ENCODE measurements around the gene PCSK6.
"Not testable (repeated sequence)": the region's sequence is repeated elsewhere in the genome, so short reads cannot be mapped to it uniquely, and the experiment has no call there.

Gene PCSK6

DNA sequence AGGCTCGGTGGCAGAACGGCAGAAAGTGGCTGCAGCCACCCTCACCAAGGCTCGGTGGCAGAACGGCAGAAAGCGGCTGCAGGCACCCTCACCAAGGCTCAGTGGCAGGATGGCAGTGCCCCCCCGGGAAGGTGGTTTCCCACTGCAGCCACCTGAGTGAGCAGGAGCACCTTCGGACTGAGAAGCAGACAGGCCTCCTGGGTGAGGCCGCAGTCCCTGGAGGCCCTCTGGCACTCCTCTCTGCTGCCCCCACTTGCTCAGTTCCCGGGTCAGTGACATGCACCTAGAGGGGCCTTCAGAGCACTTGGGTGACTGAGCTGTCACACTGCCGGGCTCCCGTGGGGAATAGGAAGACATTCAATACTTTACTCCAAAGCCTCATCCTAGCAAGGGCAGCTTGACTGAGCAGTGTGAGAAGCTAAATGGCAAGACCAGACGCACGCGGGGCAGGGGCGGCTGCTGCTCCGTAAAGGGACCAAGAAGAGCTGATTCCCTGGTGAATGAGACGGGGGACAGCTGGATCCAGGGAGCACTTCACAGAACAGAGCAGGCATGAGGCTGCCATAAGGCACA lies 62.7 kb downstream of the PCSK6 start:
- Histone ChIP-seq H3K27me3 (replicated peaks; ENCODE audit: control insufficient read depth, insufficient read depth, low read length) (peaks cover 41% of the 10 kb centered on the region), H3K9me3 (ENCODE audit: control insufficient read depth, low read length) (no peaks in the 10 kb centered on the region), H3K4me1 (ENCODE audit: control insufficient read depth, insufficient read depth, low read length) (no peaks in the 10 kb centered on the region), H3K9ac (ENCODE audit: low read length) (no peak overlapping the region), H3K36me3 (ENCODE audit: control insufficient read depth, insufficient read depth, low read length, severe bottlenecking) (no peaks in the 10 kb centered on the region), H3K4me3 (ENCODE audit: low read length) (no peak overlapping the region)
- no peak for DNase-seq (ENCODE audit: low read depth)

DNA sequence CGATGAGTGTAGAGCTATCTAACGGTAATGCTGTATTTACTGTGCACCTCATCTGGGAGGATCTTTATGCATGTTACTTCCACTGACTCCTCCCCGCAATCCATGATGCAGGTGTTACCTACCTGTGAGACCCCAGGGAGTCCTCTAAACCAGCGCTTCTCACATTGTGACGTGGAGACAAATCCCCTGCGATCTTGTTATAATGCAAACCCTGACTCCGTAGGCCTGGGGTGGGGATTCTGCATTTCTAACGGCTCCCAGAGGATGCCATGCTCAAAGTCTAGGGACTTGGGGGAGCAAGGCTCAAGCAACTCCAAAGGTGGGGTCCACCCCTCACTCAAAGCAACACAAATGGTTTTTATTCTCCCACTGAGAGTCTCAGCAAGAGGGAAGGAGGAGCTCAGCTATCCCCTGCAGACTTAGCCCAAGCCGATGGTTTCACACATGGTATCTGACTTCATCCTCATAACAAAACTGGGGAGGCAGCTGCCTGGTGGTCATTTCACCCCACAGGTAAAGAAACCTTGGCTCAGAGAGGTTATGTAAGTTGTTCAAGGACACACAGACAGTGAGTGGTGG lies 63.6 kb downstream of the PCSK6 start:
- Histone ChIP-seq H3K9me3 (ENCODE audit: control insufficient read depth, low read length) (no peaks in the 10 kb centered on the region), H3K36me3 (ENCODE audit: control insufficient read depth, insufficient read depth, low read length, severe bottlenecking) (no peaks in the 10 kb centered on the region), H3K4me1 (ENCODE audit: control insufficient read depth, insufficient read depth, low read length) (no peaks in the 10 kb centered on the region), H3K27me3 (replicated peaks; ENCODE audit: control insufficient read depth, insufficient read depth, low read length) (peaks cover 35% of the 10 kb centered on the region), H3K4me3 (ENCODE audit: low read length) (no peak overlapping the region), H3K9ac (ENCODE audit: low read length) (no peak overlapping the region)
- no peak for DNase-seq (ENCODE audit: low read depth)

DNA sequence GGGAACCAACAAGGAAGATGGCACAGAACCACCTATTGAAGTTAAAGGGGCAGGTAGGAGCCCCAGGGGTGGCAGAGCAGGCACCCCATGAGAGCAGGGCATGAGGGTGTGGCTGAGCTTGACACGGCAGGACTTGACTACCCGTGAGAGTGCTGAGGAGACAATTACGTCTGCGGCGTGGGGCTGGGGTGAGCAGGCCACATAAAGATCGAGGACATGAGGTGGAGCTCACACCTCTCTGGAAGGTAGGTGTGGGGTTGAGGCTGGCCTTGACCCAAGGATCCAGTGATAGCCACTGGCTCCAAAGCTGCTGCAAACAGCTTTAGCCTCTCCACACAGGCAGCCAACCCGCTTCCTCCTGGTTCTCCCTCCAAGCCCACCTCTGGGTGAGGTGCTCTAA lies 64.5 kb downstream of the PCSK6 start:
- Histone ChIP-seq H3K27me3 (replicated peaks; ENCODE audit: control insufficient read depth, insufficient read depth, low read length) (peaks cover 35% of the 10 kb centered on the region), H3K9me3 (ENCODE audit: control insufficient read depth, low read length) (no peaks in the 10 kb centered on the region)
- no peak for DNase-seq (ENCODE audit: low read depth)

DNA sequence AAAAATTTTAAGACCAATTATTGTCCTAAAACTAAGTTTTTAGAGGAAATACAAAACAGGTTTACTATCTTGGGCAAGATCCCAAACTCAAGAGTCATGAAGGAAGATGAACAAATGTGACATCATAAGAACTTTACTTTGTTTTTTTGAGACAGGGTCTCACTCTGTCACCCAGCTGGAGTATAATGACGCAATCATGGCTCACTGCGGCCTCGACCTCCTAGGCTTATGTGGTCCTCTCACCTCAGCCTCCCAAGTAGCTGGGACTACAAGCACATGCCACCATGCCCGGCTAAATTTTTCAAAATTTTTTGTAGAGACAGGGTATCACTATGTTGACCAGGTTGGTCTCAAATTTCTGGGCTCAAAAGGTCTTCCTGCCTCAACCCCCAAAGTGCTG lies 69.3 kb downstream of the PCSK6 start:
- H3K9me3 ChIP-seq (ENCODE audit: control insufficient read depth, low read length): no peaks in the 10 kb centered on the region
- no peak overlapping the region for H3K9ac ChIP-seq (ENCODE audit: low read length)
- no peaks in the 10 kb centered on the region for H3K4me1 ChIP-seq (ENCODE audit: control insufficient read depth, insufficient read depth, low read length)
- no peaks in the 10 kb centered on the region for H3K36me3 ChIP-seq (ENCODE audit: control insufficient read depth, insufficient read depth, low read length, severe bottlenecking)
- DNase-seq (ENCODE audit: low read depth): no peak
- no peak overlapping the region for H3K4me3 ChIP-seq (ENCODE audit: low read length)
- peaks cover 9% of the 10 kb centered on the region for H3K27me3 ChIP-seq (replicated peaks; ENCODE audit: control insufficient read depth, insufficient read depth, low read length)

More for the DNA sequence above, 64.5 kb downstream of the PCSK6 start:
- no peaks in the 10 kb centered on the region for H3K36me3 ChIP-seq (ENCODE audit: control insufficient read depth, insufficient read depth, low read length, severe bottlenecking)
- no peaks in the 10 kb centered on the region for H3K4me1 ChIP-seq (ENCODE audit: control insufficient read depth, insufficient read depth, low read length)
- no peak overlapping the region for H3K9ac ChIP-seq (ENCODE audit: low read length)
- H3K4me3 ChIP-seq (ENCODE audit: low read length): no peak overlapping the region

DNA sequence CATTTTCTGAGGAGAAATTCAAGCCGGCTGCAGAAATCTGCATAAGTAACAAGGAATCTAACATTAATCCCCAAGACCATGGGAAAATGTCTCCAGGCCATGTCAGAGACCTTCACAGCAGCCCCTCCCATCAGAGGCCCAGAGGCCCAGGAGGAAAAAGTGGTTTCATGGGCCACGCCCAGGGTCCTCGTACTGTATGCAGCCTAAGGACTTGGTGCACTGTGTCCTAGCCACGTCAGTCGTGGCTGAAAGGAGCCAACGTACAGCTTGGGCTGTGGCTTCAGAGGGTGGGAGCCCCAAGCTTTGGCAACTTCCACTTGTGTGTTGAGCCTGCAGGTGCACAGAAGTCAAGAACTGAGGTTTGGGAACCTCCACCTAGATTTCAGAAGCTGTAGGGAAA lies 73.0 kb downstream of the PCSK6 start:
- H3K27me3 ChIP-seq (replicated peaks; ENCODE audit: control insufficient read depth, insufficient read depth, low read length); H3K36me3 ChIP-seq (ENCODE audit: control insufficient read depth, insufficient read depth, low read length, severe bottlenecking); H3K4me1 ChIP-seq (ENCODE audit: control insufficient read depth, insufficient read depth, low read length); H3K9me3 ChIP-seq (ENCODE audit: control insufficient read depth, low read length); H3K9ac ChIP-seq (ENCODE audit: low read length); H3K4me3 ChIP-seq (ENCODE audit: low read length); DNase-seq (ENCODE audit: low read depth): not testable (repeated sequence)

DNA sequence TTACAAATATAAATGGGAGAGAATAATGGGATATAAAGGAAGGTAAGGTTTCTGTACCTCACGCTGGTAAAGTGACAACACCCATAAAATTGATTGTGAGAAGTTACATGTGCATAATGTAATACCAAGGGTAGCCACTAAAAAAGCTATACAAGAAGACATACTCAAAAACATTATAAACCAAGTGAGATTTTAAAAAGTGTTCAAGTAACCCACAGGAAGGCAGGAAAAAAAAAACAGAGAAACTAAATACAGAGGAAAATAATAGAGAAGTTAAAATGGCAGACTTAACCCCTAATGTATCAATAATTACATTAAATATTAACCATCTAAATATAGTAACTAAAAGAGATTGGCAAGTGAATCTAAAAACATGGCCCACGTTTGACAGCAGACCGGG lies 76.3 kb downstream of the PCSK6 start:
- H3K4me1 ChIP-seq (ENCODE audit: control insufficient read depth, insufficient read depth, low read length): no peaks in the 10 kb centered on the region
- DNase-seq (ENCODE audit: low read depth): no peak
- no peak overlapping the region for H3K9ac ChIP-seq (ENCODE audit: low read length)
- peaks cover 10% of the 10 kb centered on the region for H3K27me3 ChIP-seq (replicated peaks; ENCODE audit: control insufficient read depth, insufficient read depth, low read length)
- no peaks in the 10 kb centered on the region for H3K9me3 ChIP-seq (ENCODE audit: control insufficient read depth, low read length)
- H3K4me3 ChIP-seq (ENCODE audit: low read length): no peak overlapping the region
- no peaks in the 10 kb centered on the region for H3K36me3 ChIP-seq (ENCODE audit: control insufficient read depth, insufficient read depth, low read length, severe bottlenecking)

DNA sequence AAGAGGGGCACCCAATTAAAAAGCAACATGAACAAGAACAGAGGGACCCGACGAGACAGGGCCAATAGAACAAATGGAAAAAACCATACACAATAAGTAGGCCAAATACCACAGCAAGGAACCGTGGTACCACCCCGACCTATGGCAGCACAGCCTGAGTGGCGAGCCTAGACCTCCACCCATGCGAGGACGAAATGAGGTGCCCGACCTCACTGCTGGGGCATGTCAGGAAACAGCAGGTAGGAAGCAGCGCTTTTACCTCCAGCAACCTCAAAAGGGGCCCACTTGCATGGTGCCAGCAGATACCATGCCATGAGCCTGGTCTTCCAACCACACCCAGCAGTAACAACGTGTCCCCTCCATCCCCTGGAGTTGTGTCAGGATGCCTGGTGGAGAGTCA lies 77.9 kb downstream of the PCSK6 start:
- Histone ChIP-seq H3K4me3 (ENCODE audit: low read length) (no peak overlapping the region), H3K9me3 (ENCODE audit: control insufficient read depth, low read length) (no peaks in the 10 kb centered on the region), H3K4me1 (ENCODE audit: control insufficient read depth, insufficient read depth, low read length) (no peaks in the 10 kb centered on the region), H3K27me3 (replicated peaks; ENCODE audit: control insufficient read depth, insufficient read depth, low read length) (peaks cover 15% of the 10 kb centered on the region), H3K36me3 (ENCODE audit: control insufficient read depth, insufficient read depth, low read length, severe bottlenecking) (no peaks in the 10 kb centered on the region), H3K9ac (ENCODE audit: low read length) (no peak overlapping the region)
- DNase-seq (ENCODE audit: low read depth): no peak

DNA sequence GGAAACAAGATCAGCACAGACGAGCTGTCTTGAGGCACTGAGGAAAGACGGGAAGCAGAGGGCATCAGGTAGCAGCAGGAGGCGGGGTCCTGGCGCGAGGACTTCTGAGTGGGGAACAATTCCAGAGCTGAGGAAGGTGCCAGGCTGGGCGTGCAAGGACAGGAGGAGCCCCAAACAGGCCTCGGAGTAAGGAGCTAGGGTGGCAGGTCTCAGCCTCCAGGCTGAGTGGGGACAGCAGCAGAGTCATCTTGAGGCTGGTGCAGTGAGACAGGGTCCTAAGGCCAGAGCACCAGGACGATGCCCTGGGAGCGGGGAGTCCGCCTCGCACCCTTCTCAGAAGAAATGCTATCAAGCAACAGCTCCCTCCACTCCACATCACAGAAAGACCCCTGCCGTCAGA lies 78.4 kb downstream of the PCSK6 start:
- Histone ChIP-seq H3K4me1 (ENCODE audit: control insufficient read depth, insufficient read depth, low read length) (no peaks in the 10 kb centered on the region), H3K36me3 (ENCODE audit: control insufficient read depth, insufficient read depth, low read length, severe bottlenecking) (no peaks in the 10 kb centered on the region), H3K27me3 (replicated peaks; ENCODE audit: control insufficient read depth, insufficient read depth, low read length) (peaks cover 15% of the 10 kb centered on the region), H3K4me3 (ENCODE audit: low read length) (no peak overlapping the region), H3K9ac (ENCODE audit: low read length) (no peak overlapping the region), H3K9me3 (ENCODE audit: control insufficient read depth, low read length) (no peaks in the 10 kb centered on the region)
- no peak for DNase-seq (ENCODE audit: low read depth)

DNA sequence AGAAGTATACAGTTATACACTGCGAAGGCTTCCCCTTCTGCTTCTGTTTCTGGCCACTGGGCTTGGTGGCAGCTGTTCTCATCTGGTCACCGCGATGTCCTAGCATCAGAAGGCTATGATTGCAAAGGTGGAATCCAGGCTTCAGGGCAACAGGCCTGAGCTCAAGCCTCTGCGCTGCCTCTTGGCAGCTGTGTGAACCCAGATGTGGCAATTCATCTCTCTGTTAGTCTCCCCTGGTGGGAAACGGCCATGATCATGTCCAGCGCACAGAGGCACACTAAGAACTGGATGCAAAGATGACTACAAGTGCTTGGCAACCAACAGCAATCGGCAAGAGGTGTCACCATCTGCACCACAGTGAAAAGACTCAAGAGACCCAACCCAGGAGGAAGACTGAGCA lies 78.9 kb downstream of the PCSK6 start:
- Histone ChIP-seq H3K27me3 (replicated peaks; ENCODE audit: control insufficient read depth, insufficient read depth, low read length) (peaks cover 15% of the 10 kb centered on the region), H3K36me3 (ENCODE audit: control insufficient read depth, insufficient read depth, low read length, severe bottlenecking) (no peaks in the 10 kb centered on the region), H3K9ac (ENCODE audit: low read length) (no peak overlapping the region), H3K4me3 (ENCODE audit: low read length) (no peak overlapping the region), H3K9me3 (ENCODE audit: control insufficient read depth, low read length) (no peaks in the 10 kb centered on the region), H3K4me1 (ENCODE audit: control insufficient read depth, insufficient read depth, low read length) (no peaks in the 10 kb centered on the region)
- DNase-seq (ENCODE audit: low read depth): no peak

DNA sequence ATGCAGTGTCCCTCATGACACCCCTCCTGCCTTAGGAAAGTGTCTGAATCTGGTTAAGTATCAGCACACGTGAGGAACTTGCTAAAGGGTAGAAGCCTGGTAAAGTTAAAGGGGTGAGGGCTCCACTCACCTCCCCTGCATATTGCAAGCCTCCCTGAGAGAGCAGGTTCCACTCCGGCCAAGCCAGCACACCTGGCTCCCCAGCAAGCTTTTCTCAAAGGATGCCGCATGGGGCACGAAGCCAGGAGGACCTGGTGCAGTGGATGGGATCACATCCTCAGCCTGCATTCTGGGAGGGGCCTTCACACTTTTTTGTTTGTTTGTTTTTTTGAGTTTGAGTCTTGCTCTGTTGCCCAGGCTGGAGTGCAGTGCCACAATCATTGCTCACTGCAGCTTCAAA lies 79.9 kb downstream of the PCSK6 start:
- Histone ChIP-seq H3K36me3 (ENCODE audit: control insufficient read depth, insufficient read depth, low read length, severe bottlenecking) (no peaks in the 10 kb centered on the region), H3K27me3 (replicated peaks; ENCODE audit: control insufficient read depth, insufficient read depth, low read length) (peaks cover 15% of the 10 kb centered on the region), H3K4me1 (ENCODE audit: control insufficient read depth, insufficient read depth, low read length) (no peaks in the 10 kb centered on the region), H3K9ac (ENCODE audit: low read length) (no peak overlapping the region), H3K4me3 (ENCODE audit: low read length) (no peak overlapping the region), H3K9me3 (ENCODE audit: control insufficient read depth, low read length) (no peaks in the 10 kb centered on the region)
- DNase-seq (ENCODE audit: low read depth): no peak

DNA sequence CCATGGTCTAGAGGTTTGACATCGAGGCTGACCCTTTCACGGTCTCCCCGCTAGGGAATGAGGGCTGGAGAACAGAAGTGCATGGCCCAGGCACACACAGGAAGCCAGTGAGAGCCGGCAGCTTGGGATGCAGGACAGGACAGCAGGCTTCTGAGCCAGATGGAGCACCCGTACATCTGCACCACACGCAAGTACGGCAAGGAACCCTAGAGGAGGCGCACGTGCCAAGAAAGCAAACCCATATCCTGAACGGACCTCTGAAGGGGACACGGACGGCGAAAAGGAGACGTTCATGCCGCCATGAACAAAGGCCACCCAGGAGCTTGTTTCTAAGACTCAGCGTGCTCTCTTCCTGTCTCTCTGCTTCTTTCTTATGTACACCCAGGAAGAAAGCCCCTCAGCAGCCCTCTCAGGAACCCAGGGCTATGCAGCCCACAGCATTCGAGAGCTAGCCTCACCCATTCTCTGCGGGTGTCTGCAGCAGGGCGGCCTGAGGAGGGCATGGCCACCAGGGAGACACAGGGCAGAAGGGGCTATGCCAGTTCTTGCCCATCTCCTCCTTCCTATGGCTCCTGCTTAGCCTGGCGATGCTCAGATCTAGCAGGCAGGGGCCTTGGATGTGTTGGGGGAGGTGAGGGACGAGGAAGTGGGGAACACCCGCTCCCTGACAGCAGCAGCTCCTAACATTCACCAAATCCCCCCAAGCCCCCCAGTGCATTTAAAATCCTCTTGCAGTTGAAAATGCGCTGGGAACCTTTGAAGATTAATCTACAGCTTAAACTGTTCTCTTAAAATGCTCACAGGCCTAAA lies 81.3 kb downstream of the PCSK6 start:
- H3K4me1 ChIP-seq (ENCODE audit: control insufficient read depth, insufficient read depth, low read length): no peaks in the 10 kb centered on the region
- H3K9me3 ChIP-seq (ENCODE audit: control insufficient read depth, low read length): no peaks in the 10 kb centered on the region
- H3K36me3 ChIP-seq (ENCODE audit: control insufficient read depth, insufficient read depth, low read length, severe bottlenecking): no peaks in the 10 kb centered on the region
- no peak overlapping the region for H3K4me3 ChIP-seq (ENCODE audit: low read length)
- DNase-seq (ENCODE audit: low read depth): no peak
- no peak overlapping the region for H3K9ac ChIP-seq (ENCODE audit: low read length)
- H3K27me3 ChIP-seq (replicated peaks; ENCODE audit: control insufficient read depth, insufficient read depth, low read length): peaks cover 15% of the 10 kb centered on the region
